A549 (cell line): ENCODE results near the gene RPL18. TPM values are rescaled to one million over a fixed set of nuclear protein-coding genes. Genes with fewer than 3 reads are reported as not detected.
A peak's percentile ranks its signal among the peaks of the same experiment; 100 is the strongest.

Source experiments
- ATAC-seq, 2 experiments: fragments of 200-7000 bp in 1 of 2; fragments of >200 bp in 1 of 2; cut with Nextera tagmentation in 1 of 2; cut with Tn5 transposase in 1 of 2; 3 replicates each; pipeline versions ENCODE4 v1.8.0 to v1.9.1; 2018 to 2020; ENCODE audit warnings: mild to moderate bottlenecking in 1 of 2, moderate library complexity in 1 of 2
- CTCF ChIA-PET: fragments of 300-600 bp; sonication (Branson Sonifier 250); formaldehyde crosslinking; extraction: SDS; loops from one replicate; lab custom pipeline; 2021; ENCODE audit warnings: antibody characterized with exemption, inconsistent platforms; lab: Yijun Ruan, JAX
- POLR2A ChIA-PET: fragments of 350-600 bp; formaldehyde crosslinking; extraction: SDS; loops from one replicate; lab custom pipeline; 2021; ENCODE audit warnings: antibody characterized with exemption, inconsistent platforms; lab: Yijun Ruan, JAX
- DNase-seq, 2 experiments: peaks; one replicate each; pipeline versions ENCODE4 v3.0.0 to v3.0.0-alpha.2; 2011 to 2016; ENCODE audit warnings: low read depth in 1 of 2, low spot score in 1 of 2
- FAIRE-seq: peaks from 2 replicates; lab custom pipeline; 2011; peaks lifted over from hg19 to GRCh38; lab: Jason Lieb, UNC
- H3K27ac ChIP-seq, 2 experiments: fragments of >200 bp; sonication (Bioruptor Twin); formaldehyde crosslinking; 3 replicates each; pipeline ENCODE4 v1.5.1; 2016 to 2017
- H3K4me1 ChIP-seq: fragments of >200 bp; sonication (Bioruptor Twin); formaldehyde crosslinking; 3 replicates; pipeline ENCODE4 v1.6.1; 2016
- H3K4me2 ChIP-seq: fragments of >200 bp; sonication (Bioruptor Twin); formaldehyde crosslinking; 3 replicates; pipeline ENCODE4 v1.6.1; 2016
- H3K4me3 ChIP-seq: fragments of >200 bp; sonication (Bioruptor Twin); formaldehyde crosslinking; 3 replicates; pipeline ENCODE4 v1.5.1; 2016
- H3K9me3 ChIP-seq: fragments of >200 bp; sonication (Bioruptor Twin); formaldehyde crosslinking; 3 replicates; pipeline ENCODE4 v1.6.1; 2016
- CBX2 ChIP-seq: fragments of 200-600 bp; sonication (generic); IDR thresholded peaks from 2 replicates; pipeline ENCODE4 v1.6.1; 2016; ENCODE audit warnings: low read depth, mild to moderate bottlenecking, borderline replicate concordance
- CEBPB ChIP-seq, 2 experiments: fragments of >200 bp in 1 of 2; sonication (Bioruptor Twin) in 1 of 2; formaldehyde crosslinking in 1 of 2; IDR thresholded peaks; 2 replicates each; pipeline ENCODE4 v1.6.1; 2012 to 2016
- CHD2 ChIP-seq: fragments of 150-350 bp; IDR thresholded peaks from 2 replicates; pipeline ENCODE4 v1.6.1; 2014; ENCODE audit warnings: low read length; ENCODE audit not compliant: partially characterized antibody
- GATA3 ChIP-seq: IDR thresholded peaks from 2 replicates; pipeline ENCODE4 v1.6.1; 2012; ENCODE audit warnings: borderline replicate concordance
- HDAC2 ChIP-seq: fragments of 200-600 bp; sonication (generic); IDR thresholded peaks from 2 replicates; pipeline ENCODE4 v1.6.1; 2016
- HEYL ChIP-seq: fragments of 250-450 bp; sonication (Bioruptor Pico); IDR thresholded peaks from 2 replicates; pipeline ENCODE4 v1.8.0; 2021; ENCODE audit warnings: mild to moderate bottlenecking, moderate library complexity
- HOXA7 ChIP-seq: fragments of 250-450 bp; sonication (Bioruptor Pico); IDR thresholded peaks from 2 replicates; pipeline ENCODE4 v1.5.0; 2020; ENCODE audit warnings: mild to moderate bottlenecking, moderate library complexity
- HOXB5 ChIP-seq: fragments of 250-450 bp; sonication (Bioruptor Pico); IDR thresholded peaks from 2 replicates; pipeline ENCODE4 v1.5.0; 2020; ENCODE audit warnings: mild to moderate bottlenecking, moderate library complexity
- JUN ChIP-seq, 2 experiments: fragments of >200 bp; sonication (Bioruptor Twin); formaldehyde crosslinking; IDR thresholded peaks; 2 replicates in 1 of 2; 3 replicates in 1 of 2; pipeline ENCODE4 v1.6.1; 2016 to 2017
- KDM5A ChIP-seq: fragments of 200-600 bp; sonication (generic); IDR thresholded peaks from 2 replicates; pipeline ENCODE4 v1.6.1; 2016; ENCODE audit warnings: antibody characterized with exemption, mild to moderate bottlenecking
- MAFK ChIP-seq: fragments of 450-650 bp; IDR thresholded peaks from 2 replicates; pipeline ENCODE4 v1.6.1; 2014; ENCODE audit not compliant: partially characterized antibody
- NFE2L2 ChIP-seq: fragments of 150-350 bp; conservative IDR thresholded peaks from 2 replicates; pipeline ENCODE4 v1.6.1; 2014; ENCODE audit warnings: low read length
- PHF8 ChIP-seq: fragments of 200-600 bp; sonication (generic); IDR thresholded peaks from 2 replicates; pipeline ENCODE4 v1.6.1; 2016; ENCODE audit warnings: low read depth, mild to moderate bottlenecking, antibody characterized with exemption, moderate library complexity, borderline replicate concordance
- POLR2A ChIP-seq: IDR thresholded peaks from 2 replicates; pipeline ENCODE4 v1.6.1; 2012; ENCODE audit warnings: mild to moderate bottlenecking, low read length
- RNF2 ChIP-seq: fragments of 200-600 bp; sonication (generic); IDR thresholded peaks from 2 replicates; pipeline ENCODE4 v1.6.1; 2016; ENCODE audit warnings: low read depth, mild to moderate bottlenecking, antibody characterized with exemption, moderate library complexity, borderline replicate concordance
- SMC3 ChIP-seq: fragments of >200 bp; sonication (Bioruptor Twin); formaldehyde crosslinking; IDR thresholded peaks from 3 replicates; pipeline ENCODE4 v1.6.1; 2018; ENCODE audit warnings: inconsistent platforms
- SREBF2 ChIP-seq: fragments of 450-650 bp; IDR thresholded peaks from 2 replicates; pipeline ENCODE4 v1.6.1; 2014; ENCODE audit warnings: mild to moderate bottlenecking, moderate library complexity
- TFCP2L1 ChIP-seq: fragments of 250-450 bp; sonication (Bioruptor Pico); IDR thresholded peaks from 2 replicates; pipeline ENCODE4 v1.5.0; 2021; ENCODE audit warnings: mild to moderate bottlenecking
- ZC3H11A ChIP-seq: fragments of 450-650 bp; IDR thresholded peaks from 2 replicates; pipeline ENCODE4 v1.6.1; 2014; ENCODE audit warnings: antibody characterized with exemption, mild to moderate bottlenecking
- ZNF302 ChIP-seq: fragments of 250-450 bp; sonication (Bioruptor Pico); IDR thresholded peaks from 2 replicates; pipeline ENCODE4 v1.9.0; 2021; ENCODE audit warnings: inconsistent platforms, mild to moderate bottlenecking, moderate library complexity
- WGBS: methylation state at CpG from one replicate; pipeline ENCODE4 v1.1.6; 2017; ENCODE audit errors: missing lambda C conversion rate; 5-methylcytosine and 5-hydroxymethylcytosine counted together
- polyA plus RNA-seq, 4 experiments: library from polyadenylated mRNA; depleted of rRNA in 3 of 4; stranded (reverse); fragments of >200 nt; fragmentation: RNase III in 1 of 4; extraction: RNeasy Plus Mini Kit Qiagen cat#74134 plus additional on column Dnase treatment in 1 of 4; gene quantifications; 2 replicates in 3 of 4; 3 replicates in 1 of 4; pipeline ENCODE4 v1.2.3, GENCODE V29; 2011 to 2017
- TF ChIP-seq, protein P1 (sequence below): IDR thresholded peaks from 2 replicates; pipeline ENCODE4 v1.6.1; 2012

The RPL18 gene
- polyA plus RNA-seq, 2 of the 4 experiments (the other 2 are of a cell fraction), result 1,780 to 2,696 TPM

DNA sequence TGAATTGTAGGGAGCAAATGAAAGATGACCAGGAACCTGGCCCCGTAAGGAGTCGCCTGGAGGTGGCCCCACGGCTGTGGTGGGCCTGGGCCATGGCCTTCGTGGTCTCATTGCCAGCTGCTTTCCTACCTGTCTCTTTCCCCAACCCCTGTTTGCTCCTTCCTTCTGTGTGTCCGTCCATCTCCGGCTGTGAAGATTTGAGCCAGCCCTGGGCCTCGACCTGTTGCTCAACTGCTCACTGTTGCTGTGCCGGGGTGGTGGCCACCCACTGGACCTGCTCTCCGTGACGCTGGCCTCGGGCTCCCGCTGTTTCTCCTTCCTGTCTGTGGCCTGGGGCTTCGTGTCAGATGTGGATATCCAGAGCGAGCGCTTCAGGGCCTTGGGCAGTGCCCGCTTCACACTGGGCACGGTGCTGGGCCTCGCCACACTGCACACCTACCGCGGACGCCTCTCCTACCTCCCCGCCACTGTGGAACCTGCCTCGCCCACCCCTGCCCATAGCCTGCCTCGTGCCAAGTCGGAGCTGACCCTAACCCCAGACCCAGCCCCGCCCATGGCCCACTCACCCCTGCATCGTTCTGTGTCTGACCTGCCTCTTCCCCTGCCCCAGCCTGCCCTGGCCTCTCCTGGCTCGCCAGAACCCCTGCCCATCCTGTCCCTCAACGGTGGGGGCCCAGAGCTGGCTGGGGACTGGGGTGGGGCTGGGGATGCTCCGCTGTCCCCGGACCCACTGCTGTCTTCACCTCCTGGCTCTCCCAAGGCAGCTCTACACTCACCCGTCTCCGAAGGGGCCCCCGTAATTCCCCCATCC is 9.7 kb upstream of the RPL18 start:
- POLR2A ChIA-PET, result interaction anchor here (1.1 to 2.6 kb wide), 2 partner anchors 9 to 10 kb away, joined by 3 to 22 read pairs; partner anchors contain the start of genes DBP, RPL18 and SPHK2
- ATAC-seq (no peak), DNase-seq (no peak), FAIRE-seq (no peak)
- 94% methylated on average over 32 of the region's 34 CpGs for WGBS
- Histone ChIP-seq H3K4me3 (no peak overlapping the region), H3K4me1 (peaks cover 38% of the 10 kb centered on the region), H3K9me3 (no peaks in the 10 kb centered on the region), H3K27ac (no peak overlapping the region), H3K4me2 (no peak overlapping the region)
- CTCF ChIA-PET, result interaction anchor here (1.2 to 2.7 kb wide), 3 partner anchors 10 to 186 kb away, joined by 3 to 8 read pairs (median 3); partner anchors contain the start of genes RPL18 and SPHK2
- TF ChIP-seq JUN (IDR thresholded peaks at IDR 0.05), result peak in 1 of 2 experiments; percentile 2; a peak in 1 of 5 replicates
- no peak for TF ChIP-seq SREBF2
- TF ChIP-seq SMC3, result no peak
- TF ChIP-seq ZC3H11A, result no peak
- TF ChIP-seq KDM5A, result no peak
- TF ChIP-seq TFCP2L1 (CRISPR knock-in tag), result no peak
- TF ChIP-seq HEYL, result no peak
- no peak for TF ChIP-seq CHD2
- TF ChIP-seq CBX2, result no peak

DNA sequence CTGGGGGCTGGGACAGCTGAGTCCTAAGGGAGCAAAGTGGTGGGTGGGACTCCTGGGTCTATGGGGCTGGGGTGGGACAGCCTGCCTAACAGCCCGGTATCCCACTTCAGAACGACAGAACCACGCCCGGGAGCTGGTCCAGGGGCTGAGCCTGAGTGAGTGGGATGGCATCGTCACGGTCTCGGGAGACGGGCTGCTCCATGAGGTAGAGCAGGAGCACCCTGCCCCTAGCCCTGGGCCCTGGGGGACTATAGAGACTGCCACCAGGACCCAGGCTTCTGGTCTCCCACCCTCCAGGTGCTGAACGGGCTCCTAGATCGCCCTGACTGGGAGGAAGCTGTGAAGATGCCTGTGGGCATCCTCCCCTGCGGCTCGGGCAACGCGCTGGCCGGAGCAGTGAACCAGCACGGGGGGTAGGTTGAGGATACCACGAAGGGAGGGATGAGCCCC is 8.9 kb upstream of the RPL18 start:
- DNase-seq (no peak), ATAC-seq (no peak), FAIRE-seq (no peak)
- ChIA-PET POLR2A (interaction anchor here (1.1 to 2.6 kb wide), 2 partner anchors 9 kb away, joined by 3 to 22 read pairs; partner anchors contain the start of genes DBP, RPL18 and SPHK2), CTCF (interaction anchor here (1.2 to 2.7 kb wide), 3 partner anchors 9 to 186 kb away, joined by 3 to 8 read pairs (median 3); partner anchors contain the start of genes RPL18 and SPHK2)
- Histone ChIP-seq H3K9me3 (no peaks in the 10 kb centered on the region), H3K4me1 (peaks cover 35% of the 10 kb centered on the region), H3K27ac (peak overlapping the region in 1 of 2 experiments; percentile 36; a peak in 3 of 6 replicates), H3K4me2 (no peak overlapping the region)
- TF ChIP-seq NFE2L2, result no peak
- no peak for TF ChIP-seq TFCP2L1 (CRISPR knock-in tag)
- TF ChIP-seq, all 56 proteins: peak for 0
- no peak overlapping the region for H3K4me3 ChIP-seq
- 87% methylated on average over 16 of the region's 17 CpGs for WGBS

DNA sequence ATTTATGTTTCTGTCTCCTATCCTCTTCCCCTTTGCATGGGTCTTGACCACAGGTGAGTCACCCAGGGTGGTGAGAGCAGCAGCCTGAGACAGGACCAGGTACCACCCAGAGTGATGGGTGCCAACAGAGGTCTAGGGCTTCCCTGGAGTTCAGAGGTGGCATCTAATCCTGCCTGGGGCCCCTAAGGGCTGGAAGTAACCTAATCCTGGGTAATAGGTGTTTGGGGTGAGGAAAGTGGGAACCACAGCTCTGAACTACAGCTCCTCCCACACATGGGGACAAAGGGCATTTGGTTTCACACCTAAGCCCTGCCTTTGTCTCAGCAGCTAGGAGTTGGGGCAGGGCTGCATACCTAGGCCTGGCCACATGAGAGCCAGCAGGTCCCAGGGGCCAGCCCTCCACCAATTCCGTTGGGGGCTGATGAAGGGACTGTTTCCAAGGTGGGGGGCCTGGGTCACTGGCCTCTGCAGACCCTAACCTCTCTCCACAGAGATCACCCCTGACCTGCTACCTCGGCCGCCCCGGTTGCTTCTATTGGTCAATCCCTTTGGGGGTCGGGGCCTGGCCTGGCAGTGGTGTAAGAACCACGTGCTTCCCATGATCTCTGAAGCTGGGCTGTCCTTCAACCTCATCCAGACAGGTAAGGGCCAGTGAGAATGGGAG is 8.4 kb upstream of the RPL18 start:
- ATAC-seq, result no peak
- no peak for TF ChIP-seq CEBPB (IDR thresholded peaks at IDR 0.05)
- TF ChIP-seq HDAC2, result no peak
- TF ChIP-seq ZNF302 (CRISPR knock-in tag), result no peak
- TF ChIP-seq HOXB5 (CRISPR knock-in tag), result no peak
- TF ChIP-seq, protein P1, sequence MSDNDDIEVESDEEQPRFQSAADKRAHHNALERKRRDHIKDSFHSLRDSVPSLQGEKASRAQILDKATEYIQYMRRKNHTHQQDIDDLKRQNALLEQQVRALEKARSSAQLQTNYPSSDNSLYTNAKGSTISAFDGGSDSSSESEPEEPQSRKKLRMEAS, result no peak
- no peak for TF ChIP-seq MAFK
- TF ChIP-seq RNF2, result no peak
- TF ChIP-seq GATA3, result no peak
- TF ChIP-seq, all 56 proteins: peak for 0
- peaks cover 29% of the 10 kb centered on the region for H3K4me1 ChIP-seq
- 73% methylated on average over 6 of the region's 6 CpGs for WGBS
- no peaks in the 10 kb centered on the region for H3K9me3 ChIP-seq
- no peak overlapping the region for H3K4me3 ChIP-seq
- ChIA-PET POLR2A (interaction anchor here (0.9 to 2.6 kb wide), 3 partner anchors 8 to 19 kb away, joined by 3 to 22 read pairs (median 3); partner anchors contain the start of genes CA11, DBP, RPL18 and SPHK2), CTCF (interaction anchor here (1.2 to 2.7 kb wide), 3 partner anchors 9 to 187 kb away, joined by 3 to 8 read pairs (median 3); partner anchors contain the start of genes RPL18 and SPHK2)
- no peak overlapping the region; the same call in 2 of the 3 replicates for H3K4me2 ChIP-seq
- FAIRE-seq (no peak), DNase-seq (no peak)
- H3K27ac ChIP-seq, result peak overlapping the region in 1 of 2 experiments; percentile 36; a peak in 3 of 6 replicates

DNA sequence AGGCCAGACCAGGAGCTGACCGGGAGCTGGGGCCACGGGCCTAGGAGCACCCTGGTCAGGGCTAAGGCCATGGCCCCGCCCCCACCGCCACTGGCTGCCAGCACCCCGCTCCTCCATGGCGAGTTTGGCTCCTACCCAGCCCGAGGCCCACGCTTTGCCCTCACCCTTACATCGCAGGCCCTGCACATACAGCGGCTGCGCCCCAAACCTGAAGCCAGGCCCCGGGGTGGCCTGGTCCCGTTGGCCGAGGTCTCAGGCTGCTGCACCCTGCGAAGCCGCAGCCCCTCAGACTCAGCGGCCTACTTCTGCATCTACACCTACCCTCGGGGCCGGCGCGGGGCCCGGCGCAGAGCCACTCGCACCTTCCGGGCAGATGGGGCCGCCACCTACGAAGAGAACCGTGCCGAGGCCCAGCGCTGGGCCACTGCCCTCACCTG is 6.9 kb upstream of the RPL18 start:
- no peak overlapping the region for H3K4me2 ChIP-seq
- DNase-seq, result no peak

More for the DNA sequence above, 6.9 kb upstream of the RPL18 start:
- WGBS, result 94% methylated on average over 30 of the region's 30 CpGs
- TF ChIP-seq HOXB5 (CRISPR knock-in tag) (no peak), POLR2A (no peak), HOXA7 (no peak), PHF8 (no peak), ZNF302 (CRISPR knock-in tag) (no peak)
- TF ChIP-seq, all 56 proteins: peak for 0
- Histone ChIP-seq H3K27ac (no peak overlapping the region), H3K9me3 (no peaks in the 10 kb centered on the region), H3K4me1 (peaks cover 20% of the 10 kb centered on the region), H3K4me3 (no peak overlapping the region)
- POLR2A ChIA-PET, result interaction anchor here (0.6 kb wide), 1 partner anchor 95 kb away, joined by 6 read pairs; no protein-coding TSS in a partner anchor
- FAIRE-seq (no peak), ATAC-seq (no peak)
- CTCF ChIA-PET, result interaction anchor here (0.9 kb wide), 1 partner anchor 20 kb away, joined by 3 read pairs; the partner anchor contains the start of gene CA11
